ENCODE measurements around the gene EOLA2. TPM values are rescaled to one million over a fixed set of nuclear protein-coding genes. Genes with fewer than 3 reads are reported as not detected.
"Not testable (repeated sequence)": the region's sequence is repeated elsewhere in the genome, so short reads cannot be mapped to it uniquely, and the experiment has no call there.

The EOLA2 gene
- polyA plus RNA-seq, 2 donors: 13.9 to 23.1 TPM

GRCh38 chrX:149937871-149938426 is 342 bp downstream of the EOLA2 start:
- Histone ChIP-seq H3K4me3 (ENCODE audit: low read depth in 1 of 2, low read length in 2 of 2) (peak overlapping the region; percentile 55 to 77), H3K27ac (ENCODE audit: low read depth in 2 of 2, low read length in 1 of 2) (peak overlapping the region; percentile 91 to 96)

GRCh38 chrX:149937328-149937727 is 963 bp downstream of the EOLA2 start:
- not testable (repeated sequence) for H3K4me1 ChIP-seq (ENCODE audit: control insufficient read depth in 2 of 2, insufficient read depth in 2 of 2, low read length in 1 of 2); H3K27me3 ChIP-seq (ENCODE audit: control insufficient read depth in 1 of 2, insufficient read depth in 2 of 2, low read length in 2 of 2); H3K9me3 ChIP-seq (ENCODE audit: control insufficient read depth in 2 of 2, insufficient read depth in 1 of 2, low read depth in 1 of 2, low read length in 1 of 2); H3K36me3 ChIP-seq (ENCODE audit: control insufficient read depth in 2 of 2, insufficient read depth in 2 of 2, low read length in 1 of 2)
- Histone ChIP-seq H3K4me3 (ENCODE audit: low read depth in 1 of 2, low read length in 2 of 2) (peak overlapping the region; percentile 55 to 77), H3K27ac (ENCODE audit: low read depth in 2 of 2, low read length in 1 of 2) (peak overlapping the region in 1 of 2 donors; percentile 91)
- 44 to 54% methylated on average over 5 of the region's 5 CpGs for WGBS, 2 donors

More at GRCh38 chrX:149937871-149938426, 342 bp downstream of the EOLA2 start:
- H3K27me3 ChIP-seq (ENCODE audit: control insufficient read depth in 1 of 2, insufficient read depth in 2 of 2, low read length in 2 of 2): no peaks in the 10 kb centered on the region
- no peaks in the 10 kb centered on the region for H3K36me3 ChIP-seq (ENCODE audit: control insufficient read depth in 2 of 2, insufficient read depth in 2 of 2, low read length in 1 of 2)
- whole genome bisulfite sequencing, 2 donors: 0 to 27% methylated on average over 46 of the region's 46 CpGs
- H3K4me1 ChIP-seq (ENCODE audit: control insufficient read depth in 2 of 2, insufficient read depth in 2 of 2, low read length in 1 of 2): peaks cover 0 to 3% of the 10 kb centered on the region in 2 donors
- peaks cover 0 to 4% of the 10 kb centered on the region in 2 donors for H3K9me3 ChIP-seq (ENCODE audit: control insufficient read depth in 2 of 2, insufficient read depth in 1 of 2, low read depth in 1 of 2, low read length in 1 of 2)

- not testable (repeated sequence) for H3K36me3 ChIP-seq (ENCODE audit: control insufficient read depth in 2 of 2, insufficient read depth in 2 of 2, low read length in 1 of 2); H3K4me1 ChIP-seq (ENCODE audit: control insufficient read depth in 2 of 2, insufficient read depth in 2 of 2, low read length in 1 of 2); H3K4me3 ChIP-seq (ENCODE audit: low read depth in 1 of 2, low read length in 2 of 2); H3K27me3 ChIP-seq (ENCODE audit: control insufficient read depth in 1 of 2, insufficient read depth in 2 of 2, low read length in 2 of 2); H3K9me3 ChIP-seq (ENCODE audit: control insufficient read depth in 2 of 2, insufficient read depth in 1 of 2, low read depth in 1 of 2, low read length in 1 of 2); H3K27ac ChIP-seq (ENCODE audit: low read depth in 2 of 2, low read length in 1 of 2)
- 82 to 89% methylated on average over 10 to 17 of the region's 21 CpGs for WGBS, 2 donors
These were observed 4.7 kb downstream of the EOLA2 start for GRCh38 chrX:149933547-149933946.

- not testable (repeated sequence) for H3K27ac ChIP-seq (ENCODE audit: low read depth in 2 of 2, low read length in 1 of 2); H3K36me3 ChIP-seq (ENCODE audit: control insufficient read depth in 2 of 2, insufficient read depth in 2 of 2, low read length in 1 of 2); H3K27me3 ChIP-seq (ENCODE audit: control insufficient read depth in 1 of 2, insufficient read depth in 2 of 2, low read length in 2 of 2); H3K9me3 ChIP-seq (ENCODE audit: control insufficient read depth in 2 of 2, insufficient read depth in 1 of 2, low read depth in 1 of 2, low read length in 1 of 2); H3K4me3 ChIP-seq (ENCODE audit: low read depth in 1 of 2, low read length in 2 of 2); H3K4me1 ChIP-seq (ENCODE audit: control insufficient read depth in 2 of 2, insufficient read depth in 2 of 2, low read length in 1 of 2)
- WGBS, 2 donors: 89 to 100% methylated on average over 1 of the region's 5 CpGs
These were observed 5.3 kb downstream of the EOLA2 start for GRCh38 chrX:149932970-149933369.

- not testable (repeated sequence) for H3K27ac ChIP-seq (ENCODE audit: low read depth in 2 of 2, low read length in 1 of 2); H3K4me1 ChIP-seq (ENCODE audit: control insufficient read depth in 2 of 2, insufficient read depth in 2 of 2, low read length in 1 of 2); H3K36me3 ChIP-seq (ENCODE audit: control insufficient read depth in 2 of 2, insufficient read depth in 2 of 2, low read length in 1 of 2); H3K27me3 ChIP-seq (ENCODE audit: control insufficient read depth in 1 of 2, insufficient read depth in 2 of 2, low read length in 2 of 2); H3K4me3 ChIP-seq (ENCODE audit: low read depth in 1 of 2, low read length in 2 of 2); H3K9me3 ChIP-seq (ENCODE audit: control insufficient read depth in 2 of 2, insufficient read depth in 1 of 2, low read depth in 1 of 2, low read length in 1 of 2)
- WGBS, 2 donors: 84 to 89% methylated on average over 2 of the region's 2 CpGs
These were observed 6.1 kb downstream of the EOLA2 start for GRCh38 chrX:149932150-149932549.

- WGBS, 2 donors: 50 to 54% methylated on average over 1 to 2 of the region's 4 CpGs
- H3K4me3 ChIP-seq (ENCODE audit: low read depth in 1 of 2, low read length in 2 of 2); H3K9me3 ChIP-seq (ENCODE audit: control insufficient read depth in 2 of 2, insufficient read depth in 1 of 2, low read depth in 1 of 2, low read length in 1 of 2); H3K4me1 ChIP-seq (ENCODE audit: control insufficient read depth in 2 of 2, insufficient read depth in 2 of 2, low read length in 1 of 2); H3K36me3 ChIP-seq (ENCODE audit: control insufficient read depth in 2 of 2, insufficient read depth in 2 of 2, low read length in 1 of 2); H3K27me3 ChIP-seq (ENCODE audit: control insufficient read depth in 1 of 2, insufficient read depth in 2 of 2, low read length in 2 of 2); H3K27ac ChIP-seq (ENCODE audit: low read depth in 2 of 2, low read length in 1 of 2): not testable (repeated sequence)
These were observed 6.9 kb downstream of the EOLA2 start for GRCh38 chrX:149931355-149931754.

GRCh38 chrX:149929400-149929799 is 8.9 kb downstream of the EOLA2 start, which contains the start of gene HSFX4:
TSS of gene HSFX4 (plus strand) at chrX:149929573. CDS start at chrX:149929645, 72 bp downstream.
- not testable (repeated sequence) for H3K27me3 ChIP-seq (ENCODE audit: control insufficient read depth in 1 of 2, insufficient read depth in 2 of 2, low read length in 2 of 2); H3K9me3 ChIP-seq (ENCODE audit: control insufficient read depth in 2 of 2, insufficient read depth in 1 of 2, low read depth in 1 of 2, low read length in 1 of 2); H3K36me3 ChIP-seq (ENCODE audit: control insufficient read depth in 2 of 2, insufficient read depth in 2 of 2, low read length in 1 of 2); H3K27ac ChIP-seq (ENCODE audit: low read depth in 2 of 2, low read length in 1 of 2); H3K4me1 ChIP-seq (ENCODE audit: control insufficient read depth in 2 of 2, insufficient read depth in 2 of 2, low read length in 1 of 2); H3K4me3 ChIP-seq (ENCODE audit: low read depth in 1 of 2, low read length in 2 of 2)
- WGBS, 2 donors: 92 to 100% methylated on average over 2 of the region's 7 CpGs

GRCh38 chrX:149928635-149929034 is 9.7 kb downstream of the EOLA2 start:
- not testable (repeated sequence) for H3K4me1 ChIP-seq (ENCODE audit: control insufficient read depth in 2 of 2, insufficient read depth in 2 of 2, low read length in 1 of 2); H3K27ac ChIP-seq (ENCODE audit: low read depth in 2 of 2, low read length in 1 of 2); H3K4me3 ChIP-seq (ENCODE audit: low read depth in 1 of 2, low read length in 2 of 2); H3K36me3 ChIP-seq (ENCODE audit: control insufficient read depth in 2 of 2, insufficient read depth in 2 of 2, low read length in 1 of 2); H3K9me3 ChIP-seq (ENCODE audit: control insufficient read depth in 2 of 2, insufficient read depth in 1 of 2, low read depth in 1 of 2, low read length in 1 of 2); H3K27me3 ChIP-seq (ENCODE audit: control insufficient read depth in 1 of 2, insufficient read depth in 2 of 2, low read length in 2 of 2)
- WGBS, 2 donors: 80 to 86% methylated on average over 1 of the region's 1 CpG

- H3K36me3 ChIP-seq (ENCODE audit: control insufficient read depth in 2 of 2, insufficient read depth in 2 of 2, low read length in 1 of 2); H3K9me3 ChIP-seq (ENCODE audit: control insufficient read depth in 2 of 2, insufficient read depth in 1 of 2, low read depth in 1 of 2, low read length in 1 of 2); H3K4me1 ChIP-seq (ENCODE audit: control insufficient read depth in 2 of 2, insufficient read depth in 2 of 2, low read length in 1 of 2); H3K4me3 ChIP-seq (ENCODE audit: low read depth in 1 of 2, low read length in 2 of 2); H3K27ac ChIP-seq (ENCODE audit: low read depth in 2 of 2, low read length in 1 of 2); H3K27me3 ChIP-seq (ENCODE audit: control insufficient read depth in 1 of 2, insufficient read depth in 2 of 2, low read length in 2 of 2): not testable (repeated sequence)
- no CpG with 5 or more reads among the region's 1 CpG for WGBS, 2 donors
These were observed 10.4 kb downstream of the EOLA2 start for GRCh38 chrX:149927964-149928258.

GRCh38 chrX:149927245-149927963 is 10.9 kb downstream of the EOLA2 start:
- not testable (repeated sequence) for H3K4me3 ChIP-seq (ENCODE audit: low read depth in 1 of 2, low read length in 2 of 2); H3K4me1 ChIP-seq (ENCODE audit: control insufficient read depth in 2 of 2, insufficient read depth in 2 of 2, low read length in 1 of 2); H3K27ac ChIP-seq (ENCODE audit: low read depth in 2 of 2, low read length in 1 of 2); H3K9me3 ChIP-seq (ENCODE audit: control insufficient read depth in 2 of 2, insufficient read depth in 1 of 2, low read depth in 1 of 2, low read length in 1 of 2); H3K27me3 ChIP-seq (ENCODE audit: control insufficient read depth in 1 of 2, insufficient read depth in 2 of 2, low read length in 2 of 2); H3K36me3 ChIP-seq (ENCODE audit: control insufficient read depth in 2 of 2, insufficient read depth in 2 of 2, low read length in 1 of 2)
- whole genome bisulfite sequencing, 2 donors: 57 to 67% methylated on average over 1 of the region's 8 CpGs

Data from esophagus (tissue), 2 donors.